ENCODE measurements around the gene IRF9. TPM values are rescaled to one million over a fixed set of nuclear protein-coding genes. Genes with fewer than 3 reads are reported as not detected.
A peak's percentile ranks its signal among the peaks of the same experiment; 100 is the strongest.

The IRF9 gene
- total and polyA plus RNA-seq, 2 of the 13 experiments (the other 11 are each of a cell fraction or from before 2014, with no cell fraction given): 14.9 to 49.7 TPM

- TF ChIP-seq LCORL (IDR thresholded peaks at IDR 0.05): no peak
- no peak for TF ChIP-seq LCORL (CRISPR knock-in tag; IDR thresholded peaks at IDR 0.05)
- TF ChIP-seq ISL2 (CRISPR knock-in tag; IDR thresholded peaks at IDR 0.05): peak; percentile 83
- TF ChIP-seq REL (CRISPR knock-in tag; conservative IDR thresholded peaks at IDR 0.05): no peak
- TF ChIP-seq ZNF550 (CRISPR knock-in tag; IDR thresholded peaks at IDR 0.05; ENCODE audit: borderline replicate concordance): peak; percentile 72; the same call in 1 of the 2 replicates
- peak; percentile 96 for TF ChIP-seq LBX2 (CRISPR knock-in tag; IDR thresholded peaks at IDR 0.05; ENCODE audit: borderline replicate concordance)
- peak; percentile 90 for TF ChIP-seq ZNF766 (CRISPR knock-in tag; IDR thresholded peaks at IDR 0.05; ENCODE audit: borderline replicate concordance)
- TF ChIP-seq KLF15 (CRISPR knock-in tag; IDR thresholded peaks at IDR 0.05; ENCODE audit: borderline replicate concordance): peak; percentile 93
- peak; percentile 36; the same call in 1 of the 2 replicates for TF ChIP-seq ZBTB26 (CRISPR knock-in tag; IDR thresholded peaks at IDR 0.05; ENCODE audit: borderline replicate concordance)
- no peak for TF ChIP-seq PCBP1 (IDR thresholded peaks at IDR 0.05; ENCODE audit: borderline replicate concordance, low read depth, low read length)
- no peak; the same call in 1 of the 2 replicates for TF ChIP-seq E2F2 (CRISPR knock-in tag; IDR thresholded peaks at IDR 0.05; ENCODE audit: borderline replicate concordance)
- no peak for TF ChIP-seq THYN1 (CRISPR knock-in tag; IDR thresholded peaks at IDR 0.05; ENCODE audit: borderline replicate concordance, low read depth)
- no peak for TF ChIP-seq CEBPB (IDR thresholded peaks at IDR 0.05; ENCODE audit: borderline replicate concordance, low read depth, low read length)
- 0 out of 2 replicates have a peak, but pooled peaks have one; percentile 16 for TF ChIP-seq GZF1 (CRISPR knock-in tag; IDR thresholded peaks at IDR 0.05)
- TF ChIP-seq ZNF407 (CRISPR knock-in tag; IDR thresholded peaks at IDR 0.05; ENCODE audit: not compliant biosample characterization): peak; percentile 89
- TF ChIP-seq TP53 (CRISPR knock-in tag; conservative IDR thresholded peaks at IDR 0.05): no peak
- TF ChIP-seq ZNF7 (CRISPR knock-in tag; IDR thresholded peaks at IDR 0.05): peak; percentile 11; the same call in 1 of the 2 replicates
Observed at GRCh38 chr14:24135834-24136683, 25.0 kb upstream of the IRF9 start, which contains the start of gene PSME1 (continued).

All from HepG2 (cell line).